HG03558 (cell line): Measurements from ENCODE around the gene OR10G3.

Experiments used
- ATAC-seq: cut with Tn5 transposase; IDR thresholded peaks from one replicate; pipeline ENCODE4 v1.9.1; 2021; ENCODE audit warnings: moderate number of reproducible peaks; ENCODE audit not compliant: unreplicated experiment; ENCODE audit errors: extremely low read depth

OR10G3 gene

DNA sequence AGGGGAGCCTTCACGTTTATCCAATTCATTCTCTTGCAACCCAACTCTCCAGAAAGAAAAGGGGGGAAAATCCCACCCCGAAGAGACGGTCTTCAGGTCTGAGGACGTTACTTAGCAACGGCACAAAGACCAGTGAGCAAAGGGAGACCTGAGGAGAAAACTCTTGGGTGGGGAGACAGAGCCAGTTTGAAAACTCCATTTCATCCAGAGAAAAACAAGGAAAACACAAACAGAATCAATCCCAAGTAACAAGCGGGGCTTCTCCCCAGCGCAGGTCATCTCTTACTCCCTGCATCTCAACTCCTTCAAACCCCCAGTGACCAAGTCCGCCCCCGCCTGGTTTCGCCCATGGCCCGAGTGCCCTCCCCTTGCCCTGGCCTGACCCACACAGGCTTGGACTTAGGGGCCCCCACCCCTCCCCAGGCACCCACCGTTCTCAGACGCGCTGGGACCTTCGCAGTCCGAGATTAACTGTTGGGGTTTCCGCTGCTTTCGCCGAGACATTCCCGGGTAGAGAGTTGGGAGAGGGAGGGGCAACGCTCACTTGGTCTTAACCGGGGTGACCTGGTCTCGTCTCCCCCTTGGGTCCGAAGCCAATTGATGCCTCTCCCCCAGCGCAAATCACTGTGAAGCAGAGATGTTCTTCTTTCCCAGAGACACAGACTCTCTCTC lies 43.3 kb downstream of the OR10G3 start:
- no peak for ATAC-seq

DNA sequence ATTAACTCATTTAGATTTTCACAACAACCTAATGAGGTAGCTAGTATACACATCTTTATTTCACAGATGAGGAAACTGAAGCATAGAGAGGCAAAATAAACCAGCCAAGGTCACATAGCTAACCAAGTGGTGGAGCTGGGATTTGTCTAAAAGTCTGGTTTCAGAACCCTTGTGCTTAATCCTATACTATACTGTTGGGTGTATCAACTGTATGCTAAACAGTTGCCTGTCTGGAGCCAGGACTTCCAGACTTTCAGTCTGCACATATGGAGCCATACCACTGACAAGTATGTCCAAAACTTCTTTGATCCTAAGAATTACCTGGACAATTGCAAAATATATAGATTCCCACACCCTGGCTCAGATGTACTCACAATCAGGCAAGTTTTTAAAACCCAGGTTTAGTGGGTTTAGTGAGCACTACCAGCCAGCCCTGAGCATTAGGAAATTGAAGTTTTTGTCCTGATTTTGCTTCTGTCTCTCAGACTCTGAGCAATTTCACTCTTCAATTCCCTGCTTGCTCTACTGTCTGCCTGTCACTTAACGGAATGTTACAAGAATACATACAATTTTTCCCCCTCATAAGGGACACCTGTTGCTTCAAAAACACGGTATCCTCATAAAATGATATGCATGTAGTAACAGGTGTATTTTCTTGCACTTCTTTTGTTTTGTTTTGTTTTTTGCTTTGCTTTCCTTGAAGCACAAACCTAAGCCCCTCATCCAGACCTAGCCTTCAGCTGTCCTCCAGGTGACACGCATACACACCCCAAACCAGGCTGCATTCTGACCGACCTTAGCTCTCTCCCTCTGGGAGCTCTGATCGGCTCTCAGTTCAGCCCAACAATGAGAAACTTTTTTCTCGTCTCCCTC lies 44.1 kb downstream of the OR10G3 start:
- ATAC-seq: no peak

DNA sequence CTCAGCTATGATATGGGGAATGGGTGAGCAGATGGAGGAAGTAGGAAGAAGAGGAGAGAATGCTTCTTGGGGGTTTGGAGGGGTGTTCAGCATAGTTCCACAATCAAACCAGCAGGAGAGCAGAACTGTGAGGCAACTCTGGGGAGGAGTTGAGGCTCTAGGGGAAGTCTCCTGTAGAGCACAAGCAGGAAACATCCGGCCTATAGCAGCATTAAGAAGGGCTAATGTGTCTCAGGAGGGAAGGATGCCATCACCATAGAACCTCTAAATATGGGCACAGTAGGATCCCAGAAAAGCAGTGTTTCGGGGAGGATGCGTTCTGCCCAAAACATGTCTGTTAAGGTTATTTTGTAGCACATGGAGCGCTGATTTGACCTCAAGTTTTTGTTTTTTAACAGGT lies 45.3 kb downstream of the OR10G3 start:
- ATAC-seq: no peak

DNA sequence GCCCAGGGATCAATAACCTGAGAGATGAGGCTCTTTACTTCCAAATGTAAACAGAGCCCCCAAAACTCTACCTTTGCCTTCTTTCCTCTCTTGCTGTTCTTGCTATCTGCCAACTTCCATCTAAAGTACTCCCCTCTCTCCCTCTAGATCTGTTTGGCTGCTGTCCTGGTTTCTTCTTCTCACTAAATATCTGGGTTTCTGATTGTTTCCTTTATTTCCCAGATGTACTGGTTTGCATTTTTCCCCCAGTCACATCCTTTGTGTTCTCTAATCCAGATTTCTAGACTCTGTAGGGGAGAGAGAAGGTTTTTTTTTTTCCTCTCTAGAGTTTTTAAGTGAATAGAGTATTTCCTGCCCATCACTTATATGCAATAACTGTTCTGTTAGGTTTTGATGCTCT lies 46.6 kb downstream of the OR10G3 start:
- ATAC-seq: no peak

DNA sequence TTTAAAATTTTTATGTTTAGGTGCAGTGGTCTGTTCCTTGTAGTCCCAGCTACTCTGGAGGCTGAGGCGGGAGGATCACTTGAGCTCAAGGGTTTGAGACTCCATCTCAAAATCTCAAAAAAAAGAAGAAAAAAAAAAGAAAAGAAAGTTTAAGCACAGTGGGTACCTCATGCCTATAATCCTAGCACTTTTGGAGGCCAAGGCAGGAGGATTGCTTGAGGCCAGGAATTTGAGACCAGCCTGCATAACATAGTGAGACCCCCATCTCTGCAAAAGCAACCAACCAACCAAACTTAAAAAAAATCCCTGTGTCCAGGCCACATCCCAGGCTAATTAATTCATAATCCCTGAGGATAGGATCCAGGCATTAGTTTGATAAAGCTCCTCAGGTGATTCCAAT lies 50.4 kb downstream of the OR10G3 start:
- ATAC-seq: no peak

DNA sequence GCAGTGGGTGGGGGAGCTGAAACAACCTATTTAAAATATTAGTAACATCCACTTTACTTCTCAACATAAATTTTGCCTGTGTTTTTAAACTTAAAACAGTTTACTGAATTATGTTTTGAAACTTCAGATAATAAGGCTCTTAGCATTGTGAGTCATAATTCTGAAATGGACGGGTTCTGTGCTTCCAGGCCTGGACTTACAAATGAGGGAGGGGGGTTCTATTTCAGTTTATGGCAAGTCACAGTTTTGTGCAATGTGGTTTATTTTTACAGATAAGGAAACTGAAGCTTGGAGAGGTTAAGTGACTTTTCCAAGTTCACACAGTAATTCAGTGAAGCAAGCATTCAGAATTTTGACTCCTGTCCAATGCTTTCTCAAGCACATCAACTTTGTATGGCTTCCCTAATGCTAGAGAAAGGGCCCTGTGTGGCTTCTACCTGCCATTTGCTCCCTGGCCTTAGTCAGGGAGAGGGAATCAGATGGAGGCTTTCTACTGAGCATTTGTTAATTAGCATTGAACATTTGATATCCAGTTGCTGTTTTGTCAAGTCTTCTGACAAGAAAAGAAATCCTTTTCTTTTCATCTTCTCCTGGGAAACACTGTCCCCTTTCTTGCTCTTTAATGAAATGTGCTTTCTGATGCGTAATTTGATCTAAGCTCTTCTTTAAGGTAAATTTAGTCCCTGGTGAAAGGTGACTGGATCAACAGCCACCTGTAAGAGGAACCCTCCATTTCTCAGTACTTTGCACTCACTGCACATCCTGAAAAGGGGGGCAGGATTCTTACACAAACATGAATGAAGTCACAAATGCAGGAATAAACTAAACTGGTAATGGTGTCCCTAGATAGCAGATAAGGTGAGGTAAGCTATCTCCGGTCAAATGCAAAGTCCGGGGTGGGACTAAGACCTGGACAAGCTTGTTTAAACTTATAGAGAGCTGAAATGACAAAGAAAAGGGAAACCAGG lies 51.2 kb downstream of the OR10G3 start:
- ATAC-seq: no peak

DNA sequence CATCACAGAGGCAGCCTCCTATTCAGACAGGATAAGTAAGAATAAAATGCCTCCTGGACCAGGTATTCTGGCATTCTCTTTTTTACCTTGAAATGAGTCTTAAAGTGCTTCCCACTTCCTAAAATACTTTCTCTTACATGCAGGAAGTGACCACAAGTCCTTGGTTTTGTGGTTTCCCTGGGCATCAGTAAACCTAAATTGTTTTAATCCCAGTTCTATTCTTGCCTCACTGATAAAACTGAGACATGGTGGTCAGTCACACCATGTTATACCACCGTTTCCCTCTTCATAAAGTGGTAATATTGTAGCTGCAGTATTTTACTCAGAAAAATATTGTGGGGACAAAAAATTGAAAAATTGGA lies 52.6 kb downstream of the OR10G3 start:
- ATAC-seq: no peak

DNA sequence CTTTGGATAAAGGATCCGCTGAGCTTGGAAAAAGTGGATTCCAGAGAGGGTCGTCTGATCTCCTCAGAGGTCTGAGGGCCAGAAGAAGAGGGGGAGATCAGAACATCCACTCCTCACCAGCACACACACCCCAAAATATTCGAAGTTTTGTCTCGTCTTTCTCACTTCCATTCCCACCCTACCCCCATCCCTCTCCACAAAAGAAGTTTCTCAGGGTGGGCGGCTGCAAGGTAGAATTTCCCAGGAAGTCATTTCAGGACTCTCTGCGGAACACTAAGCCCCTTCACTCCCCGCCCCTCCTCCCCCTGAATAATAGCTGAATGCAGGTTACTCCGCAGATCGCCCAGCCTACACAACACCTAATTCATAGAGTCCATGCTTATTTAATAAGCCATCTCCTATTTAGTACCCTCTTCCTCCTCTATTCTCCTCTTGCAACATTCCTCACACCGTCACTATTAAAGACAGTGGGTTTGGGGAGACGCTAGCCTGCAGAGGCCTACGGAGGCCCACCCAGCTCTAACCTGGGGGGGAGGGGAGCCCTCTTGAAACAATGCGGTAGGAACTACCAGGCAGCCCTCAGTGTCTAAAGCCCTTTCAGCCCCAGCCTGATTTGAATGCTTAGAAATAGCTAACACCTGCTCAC lies 53.1 kb downstream of the OR10G3 start:
- no peak for ATAC-seq

DNA sequence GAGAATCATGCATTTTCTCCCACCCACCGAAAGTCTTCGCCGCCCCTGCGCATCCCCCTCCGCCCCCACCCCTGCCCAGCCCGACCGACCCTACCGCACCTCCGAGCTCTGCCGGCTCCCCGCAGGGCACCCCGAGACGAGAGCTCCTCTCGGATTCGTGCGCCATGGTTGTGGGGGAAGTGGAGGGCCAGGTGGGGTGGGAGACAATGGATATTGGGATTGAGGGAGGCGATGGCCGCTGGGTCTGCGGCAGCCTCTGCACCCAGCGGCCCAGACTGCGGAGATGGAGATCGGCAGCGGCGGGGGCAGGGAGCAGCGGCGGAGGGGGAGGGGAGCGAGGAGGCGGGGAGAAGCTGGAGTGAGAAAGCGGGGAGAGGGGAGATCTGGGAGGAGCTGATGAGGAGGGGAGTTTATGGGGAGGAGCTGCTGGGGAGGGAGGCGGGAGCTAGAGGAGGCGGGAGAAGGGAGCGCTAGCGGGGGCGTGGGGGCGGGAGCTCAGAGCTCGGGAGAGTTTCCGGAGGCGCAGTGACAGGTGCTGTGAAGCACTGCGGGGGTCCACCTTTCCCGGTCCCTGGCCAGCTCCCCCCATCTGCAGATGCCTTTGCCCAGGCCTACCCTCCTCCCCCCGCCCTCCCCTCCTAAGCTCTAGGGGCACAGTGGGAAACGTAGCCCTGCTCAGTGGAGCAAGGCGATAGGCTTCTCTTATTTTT lies 53.8 kb downstream of the OR10G3 start, which contains the start of gene SALL2:
TSS of gene SALL2 (minus strand) at position 385 of the 710 bp plus-strand sequence. CDS start at position 166, 219 bp downstream.
- no peak for ATAC-seq

DNA sequence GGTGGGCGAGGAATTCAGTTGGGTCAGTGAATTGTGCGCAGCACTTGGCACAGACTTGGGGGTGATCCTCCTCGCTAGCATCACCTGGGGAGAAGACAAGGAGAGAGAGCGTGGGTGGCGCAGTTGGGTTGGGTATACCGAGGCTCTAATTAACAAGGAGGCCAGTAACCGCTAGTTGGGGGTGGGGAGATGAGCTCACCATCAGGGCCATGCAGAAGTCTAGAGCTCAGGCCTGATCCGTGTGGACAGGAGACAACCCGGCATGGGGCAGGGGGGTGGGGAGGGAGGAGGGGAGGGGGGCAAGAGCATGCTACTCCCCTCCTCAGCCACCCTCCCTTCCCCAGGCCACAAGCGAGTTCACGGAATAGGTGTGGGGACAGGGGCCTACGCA lies 54.3 kb downstream of the OR10G3 start:
- no peak for ATAC-seq

DNA sequence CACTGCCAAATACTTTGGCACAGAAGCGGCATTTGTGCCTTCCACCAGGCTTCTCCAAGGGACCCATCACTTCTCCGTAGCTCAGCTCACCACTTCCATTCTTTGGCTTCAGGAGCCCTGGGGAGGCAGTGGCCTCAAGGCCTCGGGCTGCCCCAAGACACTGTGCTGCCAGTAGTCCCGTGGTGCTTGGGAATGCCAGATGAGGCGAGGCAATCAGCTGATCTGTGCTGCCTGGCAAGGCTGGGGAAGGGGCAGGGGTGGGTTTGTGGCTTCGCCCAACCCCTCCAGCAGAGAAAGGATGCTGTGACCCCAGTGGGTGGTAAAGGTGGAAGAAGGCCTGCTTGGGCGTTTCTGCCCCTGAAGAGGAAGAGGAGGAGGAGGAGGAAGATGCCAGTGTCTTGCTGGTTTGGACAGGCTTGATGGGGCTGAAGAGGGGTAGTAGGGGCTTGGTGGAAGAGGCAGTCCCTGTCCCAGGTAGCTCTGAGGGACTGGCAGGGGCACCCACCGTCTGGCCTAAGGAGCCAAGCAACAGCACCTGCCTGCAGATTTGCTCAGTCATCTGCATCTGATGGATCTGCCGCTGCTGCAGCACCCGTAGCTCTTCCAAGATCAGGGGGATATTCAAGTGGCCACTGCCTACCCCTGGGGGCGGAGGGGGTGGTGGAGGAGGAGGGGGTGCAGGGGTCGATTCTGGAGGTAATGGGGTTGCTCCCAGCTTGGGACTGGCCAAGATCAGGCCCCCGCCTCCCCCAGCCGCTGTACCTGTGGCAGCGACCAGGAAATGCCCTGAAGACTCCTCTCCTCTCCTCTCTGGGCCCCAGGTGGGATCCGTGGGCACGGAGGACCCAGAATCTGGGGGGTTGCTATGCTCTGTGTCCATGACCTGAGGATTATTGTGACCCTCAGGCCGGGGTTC lies 55.0 kb downstream of the OR10G3 start:
- ATAC-seq: no peak

DNA sequence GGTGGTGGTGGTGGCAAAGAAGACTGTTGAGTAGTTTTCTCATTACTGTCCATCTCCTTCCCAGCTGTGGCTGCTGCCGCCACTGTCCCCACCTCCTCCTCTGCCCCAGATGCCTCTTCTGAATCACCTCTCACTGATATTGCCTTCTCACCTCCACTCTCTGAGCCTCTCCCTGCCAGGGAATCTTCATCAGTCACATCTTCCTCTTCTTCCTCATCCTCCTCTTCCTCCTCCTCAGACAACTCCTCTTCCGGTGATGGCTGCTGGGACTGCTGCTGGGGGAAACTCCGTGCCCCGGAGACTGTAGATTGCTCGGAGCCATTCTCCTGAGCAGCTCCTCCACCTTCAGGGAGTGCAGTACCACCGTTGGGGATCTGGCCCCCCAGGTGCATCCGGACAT lies 56.7 kb downstream of the OR10G3 start:
- ATAC-seq: no peak

DNA sequence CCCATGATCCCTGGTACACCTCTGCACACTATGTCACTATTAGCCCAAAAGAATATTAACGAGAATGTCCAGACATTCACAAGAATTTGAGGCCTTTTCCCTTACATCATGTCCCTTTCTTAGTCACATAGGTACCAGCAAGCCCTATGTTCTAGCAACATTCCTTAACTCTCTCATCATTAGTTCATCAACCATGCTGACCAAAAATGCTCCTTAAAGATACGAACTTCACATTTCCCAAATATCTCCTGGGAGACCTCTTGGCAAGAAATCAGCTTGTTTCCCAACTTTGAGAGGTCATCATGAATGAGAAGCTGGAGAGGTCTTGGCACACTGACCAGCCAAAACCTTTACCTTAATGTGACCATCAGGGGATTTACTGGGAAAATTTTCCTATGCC lies 58.4 kb downstream of the OR10G3 start:
- ATAC-seq: no peak

DNA sequence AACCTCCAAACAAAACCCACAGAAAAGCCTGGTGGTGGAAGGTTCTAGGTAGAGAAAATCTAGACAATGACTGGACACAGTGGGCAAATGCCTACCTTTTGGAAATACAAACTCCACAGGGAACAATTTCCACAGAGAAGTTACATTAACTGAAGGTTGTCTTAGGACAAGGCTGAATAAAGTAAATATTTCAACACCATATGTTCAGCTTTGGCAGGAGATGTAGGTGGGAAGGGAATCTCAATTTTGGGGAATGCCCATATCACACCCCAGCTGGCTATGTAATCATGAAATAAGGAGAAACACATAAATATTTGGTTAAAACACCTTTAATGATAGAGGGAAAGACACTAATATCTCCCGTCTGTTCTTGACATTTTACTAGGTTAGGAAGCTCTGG lies 59.1 kb downstream of the OR10G3 start:
- ATAC-seq: no peak

DNA sequence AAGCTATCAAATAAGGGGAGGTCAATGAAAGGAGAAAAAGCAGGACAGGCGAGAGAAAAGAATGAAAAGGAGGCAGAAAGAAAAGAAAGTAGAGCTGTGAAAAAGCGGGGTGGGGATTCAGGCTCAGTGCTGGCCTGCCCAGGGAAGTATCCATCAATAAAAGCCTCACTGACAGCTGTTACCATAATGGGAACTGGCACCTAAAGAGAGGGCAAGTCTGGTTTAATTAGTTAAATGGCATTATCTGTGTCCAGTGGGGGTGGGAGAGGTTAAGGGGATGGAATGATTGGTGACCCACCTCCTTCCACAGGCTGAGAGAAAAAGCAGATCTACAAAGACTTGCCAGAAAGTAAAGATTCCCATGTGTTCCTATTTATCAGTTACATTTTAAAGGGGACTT lies 61.2 kb downstream of the OR10G3 start:
- ATAC-seq: no peak
